IgD-negative memory B cell (primary cell): ENCODE measurements around the gene PEAK1. TPM values are rescaled to one million over a fixed set of nuclear protein-coding genes. Genes with fewer than 3 reads are reported as not detected.
"Not testable (repeated sequence)": the region's sequence is repeated elsewhere in the genome, so short reads cannot be mapped to it uniquely, and the experiment has no call there.

ENCODE experiments used
- H3K27ac Mint-ChIP-seq, 3 donors: one replicate each; pipeline ENCODE4 v1.8.0; 2020 to 2022; ENCODE audit warnings: mild to moderate bottlenecking in 3 of 3, mixed read lengths in 3 of 3, moderate library complexity in 1 of 3
- H3K27me3 Mint-ChIP-seq: one replicate; pipeline ENCODE4 v1.8.0; 2021; ENCODE audit warnings: mixed read lengths
- H3K36me3 Mint-ChIP-seq: one replicate; pipeline ENCODE4 v1.8.0; 2020; ENCODE audit warnings: mild to moderate bottlenecking, mixed read lengths
- H3K4me1 Mint-ChIP-seq, 3 donors: one replicate each; pipeline ENCODE4 v1.8.0; 2020 to 2022; ENCODE audit warnings: mixed read lengths in 3 of 3, mild to moderate bottlenecking in 1 of 3
- H3K4me3 Mint-ChIP-seq, 4 donors: one replicate each; pipeline ENCODE4 v1.8.0; 2020 to 2022; ENCODE audit warnings: mild to moderate bottlenecking in 4 of 4, mixed read lengths in 4 of 4, moderate library complexity in 3 of 4
- H3K9me3 Mint-ChIP-seq, 3 donors: one replicate each; pipeline ENCODE4 v1.8.0; 2020 to 2021; ENCODE audit warnings: mixed read lengths in 3 of 3, mild to moderate bottlenecking in 1 of 3
- polyA plus RNA-seq: library from polyadenylated mRNA; unstranded; fragments of 300-500 nt; fragmentation: Illumina TruSeq; gene quantifications from one replicate; pipeline ENCODE4 v1.2.3, GENCODE V29; 2021

Gene PEAK1
- polyA plus RNA-seq, 1 donor from 2014 or later: 5.8 TPM

DNA sequence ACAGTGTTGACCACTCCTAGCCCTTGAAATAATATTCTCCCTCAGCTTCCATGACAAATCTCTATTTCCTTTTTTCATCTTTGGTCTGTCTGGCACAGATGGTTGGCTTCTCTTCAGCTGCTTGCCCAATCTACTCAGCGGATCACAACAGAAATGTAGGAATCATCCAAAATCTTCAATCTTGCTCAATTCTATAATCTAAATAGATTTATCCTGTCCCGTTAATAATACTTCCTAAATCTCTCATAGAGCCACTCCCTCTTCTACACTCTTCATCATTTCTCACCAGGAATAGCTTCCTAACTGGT lies 3.8 kb downstream of the PEAK1 start:
- Mint-ChIP-seq H3K4me1 (peaks cover 18 to 38% (median 26%) of the 10 kb centered on the region in 3 donors), H3K4me3 (no peak overlapping the region), H3K9me3 (no peaks in the 10 kb centered on the region), H3K27ac (no peak overlapping the region), H3K27me3 (no peaks in the 10 kb centered on the region), H3K36me3 (peaks cover 6% of the 10 kb centered on the region)

GRCh38 chr15:77415450-77416147 lies 4.3 kb downstream of the PEAK1 start:
- no peak overlapping the region for H3K4me3 Mint-ChIP-seq
- peaks cover 18 to 36% (median 28%) of the 10 kb centered on the region in 3 donors for H3K4me1 Mint-ChIP-seq
- H3K27ac Mint-ChIP-seq: no peak overlapping the region
- no peaks in the 10 kb centered on the region for H3K27me3 Mint-ChIP-seq
- H3K36me3 Mint-ChIP-seq: peaks cover 6% of the 10 kb centered on the region
- no peaks in the 10 kb centered on the region for H3K9me3 Mint-ChIP-seq

DNA sequence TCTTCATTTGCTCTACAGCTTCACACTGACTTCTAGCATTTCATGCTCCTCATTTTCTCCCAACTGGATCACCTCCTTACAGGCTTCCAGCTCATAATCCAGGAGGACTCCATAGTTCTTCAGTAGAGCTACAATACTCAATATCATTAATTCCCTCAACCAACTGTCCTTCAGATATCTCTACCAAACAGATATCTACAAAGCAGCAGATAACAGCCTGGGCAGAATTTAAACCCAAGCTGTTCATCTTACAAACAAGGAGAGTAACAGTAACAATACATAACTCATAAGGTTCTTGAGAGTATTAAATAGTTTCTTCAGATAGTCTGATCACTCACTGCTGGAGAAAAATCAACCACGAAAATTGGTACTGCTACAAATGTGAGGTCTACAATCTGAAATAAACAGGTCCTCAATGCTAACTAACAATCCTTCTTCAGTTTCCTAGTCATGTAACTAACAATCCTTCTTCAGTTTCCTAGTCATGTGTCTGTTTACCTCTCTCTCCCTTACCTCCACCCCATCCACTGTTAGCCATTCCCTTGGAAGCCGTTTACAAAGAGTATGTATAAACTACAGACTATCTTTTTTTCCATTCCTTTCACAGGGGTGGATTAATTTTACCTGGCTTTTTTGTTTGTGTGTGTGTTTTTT lies 5.0 kb downstream of the PEAK1 start:
- peaks cover 20 to 34% (median 32%) of the 10 kb centered on the region in 3 donors for H3K4me1 Mint-ChIP-seq
- no peaks in the 10 kb centered on the region for H3K27me3 Mint-ChIP-seq
- no peak overlapping the region for H3K27ac Mint-ChIP-seq
- no peaks in the 10 kb centered on the region for H3K9me3 Mint-ChIP-seq
- H3K36me3 Mint-ChIP-seq: peaks cover 6% of the 10 kb centered on the region
- H3K4me3 Mint-ChIP-seq: no peak overlapping the region

GRCh38 chr15:77413699-77414349 lies 6.1 kb downstream of the PEAK1 start:
- H3K27ac Mint-ChIP-seq: no peak overlapping the region
- no peaks in the 10 kb centered on the region for H3K27me3 Mint-ChIP-seq
- H3K4me3 Mint-ChIP-seq: peak overlapping the region in 1 of 4 donors; percentile 18
- no peaks in the 10 kb centered on the region for H3K9me3 Mint-ChIP-seq
- H3K4me1 Mint-ChIP-seq: peaks cover 22 to 37% (median 37%) of the 10 kb centered on the region in 3 donors
- H3K36me3 Mint-ChIP-seq: peaks cover 6% of the 10 kb centered on the region

- H3K4me1 Mint-ChIP-seq: peaks cover 18 to 31% (median 30%) of the 10 kb centered on the region in 3 donors
Measured at GRCh38 chr15:77412972-77413698, 6.8 kb downstream of the PEAK1 start.

DNA sequence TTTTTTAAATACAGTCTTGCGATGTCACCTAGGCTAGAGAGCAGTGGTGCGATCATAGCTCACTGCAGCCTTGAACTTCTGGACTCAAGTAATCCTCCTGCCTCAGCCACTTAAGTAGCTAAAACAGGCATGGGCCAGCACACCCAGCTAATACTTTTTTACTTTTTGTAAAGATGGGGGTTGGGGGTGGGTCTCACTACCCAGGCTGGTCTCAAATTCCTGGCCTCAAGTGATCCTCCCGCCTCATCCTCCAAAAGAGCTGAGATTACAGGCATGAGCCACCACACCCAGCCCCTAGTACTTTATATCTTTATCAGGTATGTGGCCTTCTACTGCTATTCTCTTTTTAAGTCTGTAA lies 8.3 kb downstream of the PEAK1 start:
- Mint-ChIP-seq H3K9me3 (no peaks in the 10 kb centered on the region), H3K4me1 (peaks cover 26 to 37% (median 35%) of the 10 kb centered on the region in 3 donors), H3K27me3 (no peaks in the 10 kb centered on the region), H3K27ac (peak overlapping the region in 1 of 3 donors; percentile 13), H3K36me3 (peaks cover 6% of the 10 kb centered on the region), H3K4me3 (no peak overlapping the region)

More at GRCh38 chr15:77412972-77413698, 6.8 kb downstream of the PEAK1 start:
- peak overlapping the region in 1 of 3 donors; percentile 12 for H3K27ac Mint-ChIP-seq
- H3K9me3 Mint-ChIP-seq: no peaks in the 10 kb centered on the region
- peak overlapping the region in 1 of 4 donors; percentile 18 for H3K4me3 Mint-ChIP-seq
- peaks cover 6% of the 10 kb centered on the region for H3K36me3 Mint-ChIP-seq
- no peaks in the 10 kb centered on the region for H3K27me3 Mint-ChIP-seq

GRCh38 chr15:77410701-77411618 lies 8.9 kb downstream of the PEAK1 start:
- H3K4me3 Mint-ChIP-seq: peak overlapping the region in 1 of 4 donors; percentile 18
- H3K4me1 Mint-ChIP-seq: peaks cover 32 to 43% (median 42%) of the 10 kb centered on the region in 3 donors
- no peak overlapping the region for H3K27ac Mint-ChIP-seq
- peaks cover 6% of the 10 kb centered on the region for H3K36me3 Mint-ChIP-seq
- no peaks in the 10 kb centered on the region for H3K9me3 Mint-ChIP-seq
- H3K27me3 Mint-ChIP-seq: no peaks in the 10 kb centered on the region

- peak overlapping the region; percentile 8 to 81 (median 42) for H3K27ac Mint-ChIP-seq
- H3K9me3 Mint-ChIP-seq, H3K36me3 Mint-ChIP-seq, H3K27me3 Mint-ChIP-seq: not testable (repeated sequence)
- H3K4me3 Mint-ChIP-seq: peak overlapping the region; percentile 59 to 92 (median 64)
- H3K4me1 Mint-ChIP-seq: peaks cover 33 to 46% (median 43%) of the 10 kb centered on the region in 3 donors
Measured at GRCh38 chr15:77410157-77410500, 9.8 kb downstream of the PEAK1 start.

DNA sequence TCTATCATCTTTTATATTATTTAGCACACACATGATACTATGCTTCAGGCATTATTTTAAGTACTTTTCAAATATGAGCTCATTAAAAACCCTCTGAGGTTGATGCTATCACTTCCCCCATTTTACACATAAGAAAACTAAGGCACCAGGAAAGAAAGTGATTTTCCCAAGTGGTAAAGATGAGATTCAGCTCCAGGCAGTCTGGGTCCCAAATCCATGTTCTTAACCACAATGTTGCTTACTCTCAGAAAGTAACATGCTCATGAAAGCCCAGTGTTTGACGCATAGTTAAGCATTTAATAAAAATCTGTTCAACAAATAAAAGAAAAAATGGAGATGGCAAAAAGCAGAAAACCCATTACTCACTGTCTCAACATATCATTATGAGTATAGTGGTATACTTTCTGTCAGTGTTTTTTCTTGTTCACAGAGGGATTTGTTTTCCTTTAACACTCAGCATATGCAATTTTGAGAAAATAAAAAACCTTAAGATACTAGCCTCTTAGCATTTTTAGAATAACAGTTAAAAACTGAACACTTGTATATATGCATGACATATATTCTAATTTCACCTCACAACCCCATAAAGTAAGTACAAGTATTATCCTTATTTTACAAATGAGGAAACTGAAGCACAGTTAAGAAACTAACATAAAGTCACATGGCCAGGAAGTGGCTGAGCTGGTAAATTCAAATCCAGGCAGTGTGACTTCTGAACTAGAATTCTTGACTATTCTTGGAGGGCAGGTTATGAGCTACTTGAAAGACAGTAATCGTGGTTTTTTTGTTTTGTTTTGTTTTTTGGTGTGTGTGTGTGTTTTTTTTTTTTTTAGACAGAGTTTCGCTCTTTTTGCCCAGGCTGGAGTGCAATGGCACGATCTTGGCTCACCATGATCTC lies 10.4 kb downstream of the PEAK1 start:
- peak overlapping the region; percentile 59 to 92 (median 64) for H3K4me3 Mint-ChIP-seq
- H3K36me3 Mint-ChIP-seq: peaks cover 3% of the 10 kb centered on the region
- peak overlapping the region; percentile 8 to 81 (median 42) for H3K27ac Mint-ChIP-seq
- H3K27me3 Mint-ChIP-seq: no peaks in the 10 kb centered on the region
- no peaks in the 10 kb centered on the region for H3K9me3 Mint-ChIP-seq
- H3K4me1 Mint-ChIP-seq: peaks cover 33 to 43% (median 43%) of the 10 kb centered on the region in 3 donors

DNA sequence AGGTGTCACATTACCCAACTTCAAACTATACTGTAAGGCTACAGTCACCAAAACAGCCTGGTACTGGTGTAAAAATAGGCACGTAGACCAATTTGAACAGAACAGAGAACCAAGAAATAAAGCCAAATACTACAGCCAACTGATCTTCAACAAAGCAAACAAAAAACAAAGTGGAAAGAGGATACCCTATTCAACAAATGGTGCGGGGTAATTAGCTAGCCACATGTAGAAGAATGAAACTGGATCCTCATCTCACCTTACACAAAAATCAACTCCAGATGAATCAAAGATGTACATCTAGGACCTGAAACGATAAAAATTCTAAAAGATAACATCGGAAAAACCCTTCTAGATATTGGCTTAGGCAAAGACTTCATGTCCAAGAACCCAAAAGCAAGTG lies 13.1 kb downstream of the PEAK1 start:
- H3K36me3 Mint-ChIP-seq: no peaks in the 10 kb centered on the region

DNA sequence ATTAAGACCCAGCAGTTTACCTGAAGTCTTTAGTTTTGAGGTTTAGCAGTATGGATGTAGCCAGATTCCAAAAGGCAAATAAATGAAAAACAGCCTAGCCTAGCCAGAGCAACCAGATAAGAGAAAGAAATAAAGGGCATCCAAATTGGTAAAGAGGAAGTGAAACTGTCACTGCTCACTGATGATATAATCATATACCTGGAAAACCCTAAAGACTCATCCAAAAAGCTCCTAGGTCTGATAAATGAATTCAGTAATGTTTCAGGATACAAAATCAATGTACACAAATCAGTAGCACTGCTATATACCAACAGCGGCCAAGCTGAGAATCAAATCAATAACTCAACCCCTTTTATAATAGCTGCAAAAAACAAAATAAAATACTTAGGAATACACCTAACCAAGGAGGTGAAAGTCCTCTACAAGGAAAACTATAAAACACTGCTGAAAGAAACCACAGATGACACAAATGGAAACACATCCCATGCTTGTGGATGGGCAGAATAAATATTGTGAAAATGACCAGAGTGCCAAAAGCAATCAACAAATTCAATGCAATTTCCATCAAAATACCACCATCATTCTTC lies 13.6 kb downstream of the PEAK1 start:
- not testable (repeated sequence) for H3K36me3 Mint-ChIP-seq

More for the DNA sequence above, 13.1 kb downstream of the PEAK1 start:
- H3K9me3 Mint-ChIP-seq: no peaks in the 10 kb centered on the region
- H3K4me3 Mint-ChIP-seq: peak overlapping the region in 1 of 4 donors; percentile 29
- H3K4me1 Mint-ChIP-seq: peaks cover 29 to 37% (median 33%) of the 10 kb centered on the region in 3 donors
- H3K27me3 Mint-ChIP-seq: no peaks in the 10 kb centered on the region
- no peak overlapping the region for H3K27ac Mint-ChIP-seq

DNA sequence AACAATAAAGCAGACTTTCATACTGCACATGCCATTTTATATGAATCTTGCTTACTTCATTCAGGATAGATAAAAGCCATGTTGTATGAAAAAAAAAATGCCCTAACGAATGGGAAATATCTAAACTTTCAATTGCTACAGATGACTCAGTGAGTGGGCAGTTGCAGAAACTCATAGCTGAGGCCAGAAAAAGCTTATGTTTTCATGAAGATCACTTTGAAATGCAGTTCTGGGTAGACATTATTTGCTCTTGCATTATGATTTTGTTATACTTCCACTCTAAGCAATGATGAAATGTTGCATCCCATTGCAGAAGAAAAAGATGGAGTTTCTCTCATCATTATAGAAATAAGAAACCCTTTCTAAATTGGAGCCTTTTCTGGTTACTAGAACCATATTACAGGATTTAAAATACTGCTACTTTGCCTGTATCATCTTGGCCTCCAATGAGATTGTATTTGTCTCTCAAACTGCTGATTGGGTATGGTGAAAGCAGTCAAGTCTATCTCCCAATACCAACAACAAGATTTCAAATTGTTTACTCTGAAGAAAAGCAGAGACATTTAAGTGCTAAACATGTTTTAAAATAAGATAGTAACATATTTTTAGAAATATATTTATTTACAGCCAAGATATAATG lies 17.0 kb downstream of the PEAK1 start:
- H3K27ac Mint-ChIP-seq: no peak overlapping the region
- H3K36me3 Mint-ChIP-seq: peaks cover 5% of the 10 kb centered on the region
- H3K4me1 Mint-ChIP-seq: peaks cover 18 to 24% (median 20%) of the 10 kb centered on the region in 3 donors
- peaks cover 9 to 24% (median 16%) of the 10 kb centered on the region in 3 donors for H3K9me3 Mint-ChIP-seq
- no peaks in the 10 kb centered on the region for H3K27me3 Mint-ChIP-seq
- H3K4me3 Mint-ChIP-seq: no peak overlapping the region

More for the DNA sequence above, 13.6 kb downstream of the PEAK1 start:
- peaks cover 29 to 37% (median 32%) of the 10 kb centered on the region in 3 donors for H3K4me1 Mint-ChIP-seq
- not testable (repeated sequence) for H3K27me3 Mint-ChIP-seq, H3K9me3 Mint-ChIP-seq, H3K4me3 Mint-ChIP-seq
- H3K27ac Mint-ChIP-seq: peak overlapping the region; percentile 8 to 58 (median 17)

DNA sequence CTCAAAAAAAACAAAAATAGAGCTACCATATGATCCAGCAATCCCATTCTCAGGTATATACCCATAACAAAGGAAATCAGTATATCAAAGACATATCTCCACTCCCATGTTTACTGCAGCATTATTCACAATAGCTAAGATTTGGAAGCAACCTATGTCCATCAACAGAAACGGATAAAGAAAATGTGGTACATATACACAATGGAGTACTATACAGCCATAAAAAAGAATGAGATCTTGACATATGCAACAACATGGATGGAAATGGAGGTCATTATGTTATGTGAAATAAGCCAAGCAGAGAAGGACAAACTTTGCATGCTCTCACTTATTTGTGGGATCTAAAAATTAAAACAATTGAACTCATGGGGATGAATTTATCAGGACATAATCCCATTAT lies 19.6 kb downstream of the PEAK1 start:
- peaks cover 14 to 40% (median 28%) of the 10 kb centered on the region in 3 donors for H3K9me3 Mint-ChIP-seq
- no peak overlapping the region for H3K4me3 Mint-ChIP-seq
- H3K27ac Mint-ChIP-seq: no peak overlapping the region
- peaks cover 5% of the 10 kb centered on the region for H3K36me3 Mint-ChIP-seq
- no peaks in the 10 kb centered on the region for H3K27me3 Mint-ChIP-seq
- peaks cover 0 to 10% (median 1%) of the 10 kb centered on the region in 3 donors for H3K4me1 Mint-ChIP-seq
